Activated CD8-positive, alpha-beta memory T cell treated with anti-CD3 and anti-CD28 coated beads, Interleukin-2, amount 50 U/mL, for 1 hour (primary cell): ENCODE data around the gene MARF1.
"Not testable (repeated sequence)": the region's sequence is repeated elsewhere in the genome, so short reads cannot be mapped to it uniquely, and the experiment has no call there.

Experiments used
- DNase-seq: peaks from one replicate; pipeline ENCODE4 v3.0.0-alpha.2; 2020; ENCODE audit errors: extremely low read depth

Gene MARF1

GRCh38 chr16:15601212-15601879, 41.6 kb downstream of the MARF1 start:
- no peak for DNase-seq

- no peak for DNase-seq
These were observed 43.5 kb downstream of the MARF1 start for GRCh38 chr16:15599303-15600070.

GRCh38 chr16:15598648-15599190, 44.2 kb downstream of the MARF1 start:
- DNase-seq, result no peak

- no peak for DNase-seq
These were observed 44.9 kb downstream of the MARF1 start for GRCh38 chr16:15597822-15598647.

- no peak for DNase-seq
These were observed 45.8 kb downstream of the MARF1 start for GRCh38 chr16:15597135-15597534.

- no peak for DNase-seq
These were observed 48.1 kb downstream of the MARF1 start for GRCh38 chr16:15594711-15595320.

GRCh38 chr16:15593235-15593634, 49.7 kb downstream of the MARF1 start:
- no peak for DNase-seq

- DNase-seq, result no peak
These were observed 50.6 kb downstream of the MARF1 start for GRCh38 chr16:15592324-15592723.

- no peak for DNase-seq
These were observed 55.7 kb downstream of the MARF1 start for GRCh38 chr16:15587152-15587825.

GRCh38 chr16:15586716-15587115, 56.2 kb downstream of the MARF1 start:
- no peak for DNase-seq

- DNase-seq, result no peak
These were observed 57.0 kb downstream of the MARF1 start for GRCh38 chr16:15585956-15586355.

GRCh38 chr16:15583526-15583925, 59.4 kb downstream of the MARF1 start:
- no peak for DNase-seq

GRCh38 chr16:15581127-15581815, 61.7 kb downstream of the MARF1 start:
- no peak for DNase-seq

GRCh38 chr16:15578824-15579223, 64.1 kb downstream of the MARF1 start:
- DNase-seq, result no peak

- DNase-seq, result no peak
These were observed 65.7 kb downstream of the MARF1 start for GRCh38 chr16:15576960-15577958.

GRCh38 chr16:15575293-15576049, 67.5 kb downstream of the MARF1 start:
- no peak for DNase-seq

- no peak for DNase-seq
These were observed 68.4 kb downstream of the MARF1 start for GRCh38 chr16:15574614-15574948.

- DNase-seq, result not testable (repeated sequence)
These were observed 68.9 kb downstream of the MARF1 start for GRCh38 chr16:15573896-15574613.
